ENCODE measurements around the gene C4orf17. TPM values are rescaled to one million over a fixed set of nuclear protein-coding genes. Genes with fewer than 3 reads are reported as not detected.

Gene C4orf17
- total and polyA plus RNA-seq, 2 of the 8 experiments (the other 6 are each of a cell fraction or from before 2014, with no cell fraction given) = not detected

- H2BK20ac ChIP-seq (ENCODE audit: low read length) = no peak overlapping the region
- POLR2A ChIA-PET (ENCODE audit: partially characterized antibody) = no interaction called here
- no peak overlapping the region for H3K4ac ChIP-seq (replicated peaks; ENCODE audit: insufficient read length, low read depth, low read length)
- no peak overlapping the region for H3K9ac ChIP-seq (replicated peaks in 1 of 4; ENCODE audit: extremely low read depth in 1 of 4, low read depth in 3 of 4, low read length in 3 of 4)
- no peaks in the 10 kb centered on the region for H3K9me3 ChIP-seq (ENCODE audit: insufficient read depth in 2 of 2, low read depth in 1 of 2, low read length in 1 of 2)
- no peak overlapping the region for H2BK5ac ChIP-seq (ENCODE audit: low read depth, low read length)
- H3K56ac ChIP-seq (replicated peaks; ENCODE audit: insufficient read length, low read depth, low read length) = no peak overlapping the region
- DNase-seq (ENCODE audit: low read depth in 1 of 2, low spot score in 2 of 2) (no peak), FAIRE-seq (no peak)
- H3K79me2 ChIP-seq (ENCODE audit: control insufficient read depth in 1 of 2, insufficient read depth in 2 of 2, low read length in 2 of 2) = no peaks in the 10 kb centered on the region
- H3K23ac ChIP-seq (ENCODE audit: insufficient read length) = no peak overlapping the region
- no peak for TF ChIP-seq RNF2 (IDR thresholded peaks at IDR 0.05; ENCODE audit: borderline replicate concordance, low read depth, low read length, missing control alignments, poor library complexity, severe bottlenecking)
- no peak overlapping the region for H3K4me3 ChIP-seq (ENCODE audit: extremely low read depth in 1 of 4, insufficient read depth in 2 of 4, low read depth in 3 of 4, low read length in 4 of 4)
- no peak overlapping the region for H3K4me2 ChIP-seq (ENCODE audit: insufficient read depth in 1 of 2, low read depth in 2 of 2, low read length in 2 of 2)
- 88% methylated on average over 1 of the region's 1 CpG; no CpG with 5 or more reads in 1 of the 2 experiments for WGBS, 2 experiments (ENCODE audit: extremely low coverage in 1 of 2, insufficient coverage in 1 of 2, insufficient read length in 1 of 2, insufficient replicate concordance in 2 of 2, low coverage in 1 of 2, low lambda C conversion rate in 2 of 2, missing lambda C conversion rate in 1 of 2)
- CTCF ChIA-PET (ENCODE audit: partially characterized antibody) = interaction anchor here (1.4 kb wide), 1 partner anchor 59 kb away, joined by 3 read pairs; no protein-coding TSS in a partner anchor
- no peaks in the 10 kb centered on the region for H4K20me1 ChIP-seq (replicated peaks in 1 of 2; ENCODE audit: control insufficient read depth in 1 of 2, insufficient read depth in 2 of 2, low read length in 2 of 2)
- no peaks in the 10 kb centered on the region for H3K4me1 ChIP-seq (replicated peaks in 1 of 4; ENCODE audit: control insufficient read depth in 3 of 4, insufficient read depth in 4 of 4, low read length in 3 of 4)
- no peaks in the 10 kb centered on the region for H3K36me3 ChIP-seq (ENCODE audit: control insufficient read depth in 2 of 4, insufficient read depth in 4 of 4, low read length in 3 of 4)
- H2BK12ac ChIP-seq (ENCODE audit: low read depth, low read length) = no peak overlapping the region
- no peak overlapping the region for H2BK120ac ChIP-seq (replicated peaks; ENCODE audit: low read depth, low read length)
- H3K27me3 ChIP-seq (replicated peaks in 1 of 4; ENCODE audit: control insufficient read depth in 3 of 4, extremely low read depth in 1 of 4, insufficient read depth in 3 of 4, low read length in 3 of 4) = no peaks in the 10 kb centered on the region
- H2AK5ac ChIP-seq (ENCODE audit: low read depth, low read length) = no peak overlapping the region
- no peak overlapping the region for H4K5ac ChIP-seq (ENCODE audit: insufficient read length, low read depth, low read length)
- H3K14ac ChIP-seq (ENCODE audit: insufficient read length) = no peak overlapping the region
- H3K18ac ChIP-seq (ENCODE audit: extremely low read depth, low read length) = no peak overlapping the region
- H4K8ac ChIP-seq (ENCODE audit: extremely low read depth, insufficient read depth, low read length) = no peak overlapping the region
- no peak overlapping the region for H2BK15ac ChIP-seq (ENCODE audit: low read length)
- H2AFZ ChIP-seq (ENCODE audit: low read length) = no peak overlapping the region; the same call in 1 of the 2 replicates
- H3K79me1 ChIP-seq (ENCODE audit: low read depth, low read length) = no peaks in the 10 kb centered on the region
- H3K27ac ChIP-seq (ENCODE audit: low read depth, low read length) = no peak overlapping the region
- H4K91ac ChIP-seq (replicated peaks; ENCODE audit: insufficient read length, low read length) = no peak overlapping the region
- H3K23me2 ChIP-seq (ENCODE audit: low read depth, low read length) = no peaks in the 10 kb centered on the region
These were observed 41.9 kb upstream of the C4orf17 start for GRCh38 chr4:99468889-99469288.

All from H1 (cell line).